Erythroblast (primary cell): Measurements from ENCODE around the gene NES.

Experiments used
- DNase-seq, 2 experiments: peaks; one replicate each; lab custom pipeline; 2025; lab: John Stamatoyannopoulos, UW
- GATA1 ChIP-seq: IDR thresholded peaks from 2 replicates; pipeline ENCODE4 v1.6.1; 2011; ENCODE audit warnings: low read depth, mild to moderate bottlenecking, control low read depth, low read length, moderate library complexity
- POLR2A ChIP-seq: IDR thresholded peaks from 2 replicates; pipeline ENCODE4 v1.6.1; 2011; ENCODE audit warnings: mild to moderate bottlenecking, low read length

NES gene

GRCh38 chr1:156658496-156658895 is 18.7 kb downstream of the NES start:
- no peak for DNase-seq
- no peak for TF ChIP-seq POLR2A
- no peak for TF ChIP-seq GATA1

GRCh38 chr1:156657741-156658319 is 19.4 kb downstream of the NES start:
- TF ChIP-seq GATA1 (no peak), POLR2A (no peak)
- DNase-seq: no peak

GRCh38 chr1:156656806-156657740 is 20.1 kb downstream of the NES start:
- TF ChIP-seq GATA1: no peak
- TF ChIP-seq POLR2A: no peak
- DNase-seq: peak; percentile 55 to 82

GRCh38 chr1:156655904-156656516 is 21.2 kb downstream of the NES start:
- TF ChIP-seq POLR2A: no peak
- TF ChIP-seq GATA1: no peak

GRCh38 chr1:156655151-156655903 is 21.9 kb downstream of the NES start:
- DNase-seq: no peak

More at GRCh38 chr1:156655904-156656516, 21.2 kb downstream of the NES start:
- DNase-seq: no peak

GRCh38 chr1:156654700-156655099 is 22.5 kb downstream of the NES start:
- TF ChIP-seq POLR2A (no peak), GATA1 (no peak)
- DNase-seq: no peak

More at GRCh38 chr1:156655151-156655903, 21.9 kb downstream of the NES start:
- TF ChIP-seq GATA1: no peak

- TF ChIP-seq POLR2A (no peak), GATA1 (no peak)
- DNase-seq: no peak
Measured at GRCh38 chr1:156652992-156653355, 24.2 kb downstream of the NES start.

- TF ChIP-seq GATA1 (no peak), POLR2A (no peak)
Measured at GRCh38 chr1:156652131-156652991, 24.8 kb downstream of the NES start.

GRCh38 chr1:156648951-156649350 is 28.3 kb downstream of the NES start:
- TF ChIP-seq GATA1 (no peak), POLR2A (no peak)
- no peak for DNase-seq

More at GRCh38 chr1:156652131-156652991, 24.8 kb downstream of the NES start:
- peak in 1 of 2 experiments; percentile 39 for DNase-seq

GRCh38 chr1:156648496-156648895 is 28.7 kb downstream of the NES start:
- DNase-seq: no peak
- TF ChIP-seq POLR2A (no peak), GATA1 (no peak)

GRCh38 chr1:156647351-156647750 is 29.9 kb downstream of the NES start:
- no peak for DNase-seq
- TF ChIP-seq GATA1 (no peak), POLR2A (no peak)

- DNase-seq: no peak
- TF ChIP-seq GATA1: no peak
Measured at GRCh38 chr1:156646738-156647211, 30.4 kb downstream of the NES start.

GRCh38 chr1:156645666-156646065 is 31.5 kb downstream of the NES start:
- TF ChIP-seq GATA1 (no peak), POLR2A (no peak)

More at GRCh38 chr1:156645666-156646065, 31.5 kb downstream of the NES start:
- no peak for DNase-seq
